SU-DHL-6 (cell line): ENCODE data around the gene TPPP3.

ENCODE experiments used
- H2AFZ ChIP-seq: fragments of 200-600 bp; sonication (generic); 2 replicates; pipeline ENCODE4 v1.6.1; 2014; ENCODE audit warnings: low read depth, mild to moderate bottlenecking, moderate library complexity, mixed read lengths, antibody characterized with exemption, low read length; ENCODE audit not compliant: severe bottlenecking
- H3F3A ChIP-seq: fragments of 200-600 bp; shearing (Covaris generic); 2 replicates; pipeline ENCODE4 v1.6.0; 2016; ENCODE audit warnings: antibody characterized with exemption, mild to moderate bottlenecking; ENCODE audit not compliant: insufficient read depth
- H3K27ac ChIP-seq: fragments of 200-600 bp; sonication (generic); 2 replicates; pipeline ENCODE4 v1.5.1; 2016; ENCODE audit warnings: low read depth, mild to moderate bottlenecking, low read length, moderate library complexity, mixed read lengths
- H3K27me3 ChIP-seq: fragments of 200-600 bp; sonication (generic), shearing (Covaris generic); 2 replicates; pipeline ENCODE4 v1.6.0; 2014; ENCODE audit warnings: mild to moderate bottlenecking, low read length
- H3K36me3 ChIP-seq: fragments of 200-600 bp; sonication (generic); 2 replicates; pipeline ENCODE4 v1.6.1; 2014; ENCODE audit warnings: mild to moderate bottlenecking, low read length, mixed read lengths
- H3K4me2 ChIP-seq: fragments of 300-600, 200-600 bp; shearing (Covaris generic), sonication (generic); 2 replicates; pipeline ENCODE4 v1.6.0; 2014; ENCODE audit warnings: low read length, low read depth, mild to moderate bottlenecking; ENCODE audit not compliant: poor library complexity, severe bottlenecking
- H3K4me3 ChIP-seq: fragments of 200-600 bp; sonication (generic); 2 replicates; pipeline ENCODE4 v1.5.1; 2014; ENCODE audit warnings: antibody characterized with exemption, low read length, mild to moderate bottlenecking, mixed read lengths; ENCODE audit not compliant: insufficient read depth, poor library complexity, severe bottlenecking
- H3K79me2 ChIP-seq: fragments of 200-600 bp; sonication (generic); 2 replicates; pipeline ENCODE4 v1.6.1; 2014; ENCODE audit warnings: mild to moderate bottlenecking, low read length, moderate library complexity; ENCODE audit not compliant: insufficient read depth
- H3K9ac ChIP-seq: fragments of 200-600 bp; sonication (generic); 2 replicates; pipeline ENCODE4 v1.7.0; 2014; ENCODE audit warnings: mild to moderate bottlenecking, low read length
- H3K9me2 ChIP-seq: fragments of 200-600 bp; sonication (generic); replicated peaks from 2 replicates; pipeline ENCODE4 v1.6.1; 2014; ENCODE audit warnings: low read length; ENCODE audit not compliant: insufficient read depth
- H3K9me3 ChIP-seq: fragments of 200-600 bp; sonication (generic); 2 replicates; pipeline ENCODE4 v1.6.1; 2014; ENCODE audit warnings: low read length, mixed read lengths; ENCODE audit not compliant: insufficient read depth
- H4K20me1 ChIP-seq: fragments of 200-600 bp; sonication (generic); 2 replicates; pipeline ENCODE4 v1.6.1; 2014; ENCODE audit warnings: low read depth, mild to moderate bottlenecking, antibody characterized with exemption, low read length, moderate library complexity, mixed read lengths
- EZH2phosphoT487 ChIP-seq: fragments of 200-600 bp; sonication (generic), shearing (Covaris generic); conservative IDR thresholded peaks from 2 replicates; pipeline ENCODE4 v1.6.1; 2018; ENCODE audit warnings: mild to moderate bottlenecking, antibody characterized with exemption, low read length, moderate library complexity, mixed read lengths
- TF ChIP-seq, protein P1 (sequence below): fragments of 200-600 bp; sonication (generic); IDR thresholded peaks from one replicate; pipeline ENCODE4 v1.5.1; 2017; ENCODE audit warnings: antibody characterized with exemption, mild to moderate bottlenecking, low read length, moderate library complexity; ENCODE audit not compliant: insufficient read depth, poor library complexity, severe bottlenecking

TPPP3 gene

DNA sequence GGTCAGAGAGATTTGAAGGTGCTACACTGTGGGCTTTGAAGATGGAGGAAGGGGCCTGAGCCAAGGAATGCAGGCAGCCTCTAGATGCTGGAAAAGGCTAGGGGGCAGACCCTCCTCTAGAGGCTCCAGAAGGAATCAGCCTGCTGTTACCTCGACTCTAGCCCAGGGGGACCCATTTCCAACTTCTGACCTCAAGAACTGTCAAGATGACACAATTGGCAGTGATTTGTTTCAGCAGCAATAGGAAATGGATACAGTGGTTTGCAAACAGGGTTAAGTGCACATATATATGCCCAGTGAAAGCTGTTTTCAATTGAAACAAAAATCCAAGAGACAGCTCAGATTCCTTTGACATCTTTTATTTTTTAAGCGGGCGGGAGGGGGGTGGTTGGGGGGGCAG is 26.6 kb upstream of the TPPP3 start:
- Histone ChIP-seq H3K9me3 (no peaks in the 10 kb centered on the region), H3K79me2 (no peaks in the 10 kb centered on the region), H4K20me1 (no peaks in the 10 kb centered on the region), H3K4me3 (no peak overlapping the region), H3K27ac (no peak overlapping the region), H3K27me3 (no peaks in the 10 kb centered on the region), H3K9ac (no peak overlapping the region), H3F3A (no peaks in the 10 kb centered on the region), H3K4me2 (no peak overlapping the region), H3K36me3 (no peaks in the 10 kb centered on the region), H2AFZ (no peak overlapping the region), H3K9me2 (no peaks in the 10 kb centered on the region)
- TF ChIP-seq, protein P1, sequence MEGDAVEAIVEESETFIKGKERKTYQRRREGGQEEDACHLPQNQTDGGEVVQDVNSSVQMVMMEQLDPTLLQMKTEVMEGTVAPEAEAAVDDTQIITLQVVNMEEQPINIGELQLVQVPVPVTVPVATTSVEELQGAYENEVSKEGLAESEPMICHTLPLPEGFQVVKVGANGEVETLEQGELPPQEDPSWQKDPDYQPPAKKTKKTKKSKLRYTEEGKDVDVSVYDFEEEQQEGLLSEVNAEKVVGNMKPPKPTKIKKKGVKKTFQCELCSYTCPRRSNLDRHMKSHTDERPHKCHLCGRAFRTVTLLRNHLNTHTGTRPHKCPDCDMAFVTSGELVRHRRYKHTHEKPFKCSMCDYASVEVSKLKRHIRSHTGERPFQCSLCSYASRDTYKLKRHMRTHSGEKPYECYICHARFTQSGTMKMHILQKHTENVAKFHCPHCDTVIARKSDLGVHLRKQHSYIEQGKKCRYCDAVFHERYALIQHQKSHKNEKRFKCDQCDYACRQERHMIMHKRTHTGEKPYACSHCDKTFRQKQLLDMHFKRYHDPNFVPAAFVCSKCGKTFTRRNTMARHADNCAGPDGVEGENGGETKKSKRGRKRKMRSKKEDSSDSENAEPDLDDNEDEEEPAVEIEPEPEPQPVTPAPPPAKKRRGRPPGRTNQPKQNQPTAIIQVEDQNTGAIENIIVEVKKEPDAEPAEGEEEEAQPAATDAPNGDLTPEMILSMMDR = no peak
- no peak for TF ChIP-seq EZH2phosphoT487

DNA sequence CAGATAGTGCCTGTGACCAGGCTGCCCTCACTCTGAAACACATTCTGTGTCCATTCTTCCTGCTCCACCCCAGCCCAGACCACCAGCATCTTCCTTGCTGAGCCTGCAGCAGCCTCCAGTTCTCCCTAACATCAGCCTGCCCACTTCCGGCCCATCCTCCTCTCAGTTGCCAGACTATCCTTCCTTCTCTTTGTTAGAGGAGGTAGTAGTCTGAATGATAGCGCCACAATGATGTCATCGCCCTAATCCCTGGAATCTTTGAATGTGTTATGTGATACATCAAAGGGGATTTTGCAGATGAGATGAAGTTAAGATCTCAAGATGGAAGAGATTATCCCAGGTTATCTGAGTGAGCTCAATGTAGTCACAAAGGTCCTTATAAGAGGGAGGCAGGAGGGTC is 26.2 kb upstream of the TPPP3 start:
- Histone ChIP-seq H3K27ac (no peak overlapping the region), H2AFZ (no peak overlapping the region), H3K27me3 (no peaks in the 10 kb centered on the region), H3K4me3 (no peak overlapping the region), H3K4me2 (no peak overlapping the region), H3K9ac (no peak overlapping the region), H3K36me3 (no peaks in the 10 kb centered on the region), H3K9me2 (no peaks in the 10 kb centered on the region), H3K9me3 (no peaks in the 10 kb centered on the region), H3F3A (no peaks in the 10 kb centered on the region), H3K79me2 (no peaks in the 10 kb centered on the region), H4K20me1 (no peaks in the 10 kb centered on the region)
- TF ChIP-seq EZH2phosphoT487 = no peak
- TF ChIP-seq, protein P1 = no peak

DNA sequence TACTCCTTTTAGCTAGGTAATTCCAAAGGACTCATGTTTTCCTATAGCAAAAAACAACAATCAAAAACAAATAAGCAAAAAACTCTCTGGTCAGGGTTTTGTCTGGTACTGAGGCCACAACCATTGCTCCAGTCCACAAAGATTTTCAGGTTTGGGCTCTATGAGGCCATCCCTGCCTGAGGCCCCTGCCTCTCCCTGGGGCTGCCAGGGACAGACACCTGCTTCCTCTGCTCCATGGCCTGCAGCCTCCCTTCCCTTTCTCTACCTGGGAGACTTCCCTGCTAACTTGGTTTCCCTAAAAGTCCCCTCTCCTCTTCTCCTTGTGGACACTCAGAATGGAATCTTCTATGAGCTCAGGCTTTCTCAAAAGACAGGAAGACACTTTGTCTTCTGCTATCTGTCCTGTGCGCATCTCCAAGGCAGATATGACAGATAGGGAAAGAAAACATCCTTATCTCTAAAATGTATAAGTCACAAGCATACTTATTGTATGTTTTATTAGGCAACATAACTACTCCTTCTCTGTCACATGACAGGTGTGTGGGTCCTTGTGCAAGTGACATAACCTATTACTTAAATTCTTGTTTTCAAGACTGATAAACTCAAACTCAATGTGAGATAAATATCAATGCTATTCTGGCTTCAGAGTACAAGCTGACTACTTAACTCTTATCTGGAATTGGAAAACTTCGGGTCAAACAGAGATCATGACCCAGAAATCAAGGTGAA is 24.2 kb upstream of the TPPP3 start:
- H3K27ac ChIP-seq = no peak overlapping the region
- no peaks in the 10 kb centered on the region for H3K36me3 ChIP-seq
- no peaks in the 10 kb centered on the region for H3K9me2 ChIP-seq
- no peaks in the 10 kb centered on the region for H3F3A ChIP-seq
- H2AFZ ChIP-seq = no peak overlapping the region
- no peak overlapping the region for H3K9ac ChIP-seq
- H3K79me2 ChIP-seq = no peaks in the 10 kb centered on the region
- no peak overlapping the region for H3K4me3 ChIP-seq
- no peak overlapping the region for H3K4me2 ChIP-seq
- H3K27me3 ChIP-seq = no peaks in the 10 kb centered on the region
- H4K20me1 ChIP-seq = no peaks in the 10 kb centered on the region
- H3K9me3 ChIP-seq = no peaks in the 10 kb centered on the region
- TF ChIP-seq EZH2phosphoT487 = no peak
- TF ChIP-seq, protein P1 = no peak
